Measurements from ENCODE around the gene CEMIP.
"Not testable (repeated sequence)": the region's sequence is repeated elsewhere in the genome, so short reads cannot be mapped to it uniquely, and the experiment has no call there.

The CEMIP gene

DNA sequence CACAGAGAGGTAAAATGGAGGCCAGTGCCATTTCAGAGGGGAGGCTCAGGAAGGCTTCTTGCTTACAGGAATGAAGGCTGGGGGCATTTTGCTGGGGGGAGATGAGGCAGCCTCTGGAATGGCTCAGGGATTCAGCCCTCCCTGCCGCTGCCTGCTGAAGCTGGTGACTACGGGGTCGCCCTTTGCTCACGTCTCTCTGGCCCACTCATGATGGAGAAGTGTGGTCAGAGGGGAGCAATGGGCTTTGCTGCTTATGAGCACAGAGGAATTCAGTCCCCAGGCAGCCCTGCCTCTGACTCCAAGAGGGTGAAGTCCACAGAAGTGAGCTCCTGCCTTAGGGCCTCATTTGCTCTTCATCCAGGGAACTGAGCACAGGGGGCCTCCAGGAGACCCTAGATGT lies 170.6 kb downstream of the CEMIP start:
- TF ChIP-seq, protein P1, sequence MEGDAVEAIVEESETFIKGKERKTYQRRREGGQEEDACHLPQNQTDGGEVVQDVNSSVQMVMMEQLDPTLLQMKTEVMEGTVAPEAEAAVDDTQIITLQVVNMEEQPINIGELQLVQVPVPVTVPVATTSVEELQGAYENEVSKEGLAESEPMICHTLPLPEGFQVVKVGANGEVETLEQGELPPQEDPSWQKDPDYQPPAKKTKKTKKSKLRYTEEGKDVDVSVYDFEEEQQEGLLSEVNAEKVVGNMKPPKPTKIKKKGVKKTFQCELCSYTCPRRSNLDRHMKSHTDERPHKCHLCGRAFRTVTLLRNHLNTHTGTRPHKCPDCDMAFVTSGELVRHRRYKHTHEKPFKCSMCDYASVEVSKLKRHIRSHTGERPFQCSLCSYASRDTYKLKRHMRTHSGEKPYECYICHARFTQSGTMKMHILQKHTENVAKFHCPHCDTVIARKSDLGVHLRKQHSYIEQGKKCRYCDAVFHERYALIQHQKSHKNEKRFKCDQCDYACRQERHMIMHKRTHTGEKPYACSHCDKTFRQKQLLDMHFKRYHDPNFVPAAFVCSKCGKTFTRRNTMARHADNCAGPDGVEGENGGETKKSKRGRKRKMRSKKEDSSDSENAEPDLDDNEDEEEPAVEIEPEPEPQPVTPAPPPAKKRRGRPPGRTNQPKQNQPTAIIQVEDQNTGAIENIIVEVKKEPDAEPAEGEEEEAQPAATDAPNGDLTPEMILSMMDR (IDR thresholded peaks at IDR 0.05; ENCODE audit: low read depth, low read length), result no peak
- no peaks in the 10 kb centered on the region for H3K9me3 ChIP-seq
- no peaks in the 10 kb centered on the region for H3K4me1 ChIP-seq
- H3K36me3 ChIP-seq, result peaks cover 13% of the 10 kb centered on the region
- no peaks in the 10 kb centered on the region for H3K27me3 ChIP-seq
- no peak overlapping the region for H3K4me3 ChIP-seq (ENCODE audit: low read depth, low read length)
- no peak for DNase-seq

DNA sequence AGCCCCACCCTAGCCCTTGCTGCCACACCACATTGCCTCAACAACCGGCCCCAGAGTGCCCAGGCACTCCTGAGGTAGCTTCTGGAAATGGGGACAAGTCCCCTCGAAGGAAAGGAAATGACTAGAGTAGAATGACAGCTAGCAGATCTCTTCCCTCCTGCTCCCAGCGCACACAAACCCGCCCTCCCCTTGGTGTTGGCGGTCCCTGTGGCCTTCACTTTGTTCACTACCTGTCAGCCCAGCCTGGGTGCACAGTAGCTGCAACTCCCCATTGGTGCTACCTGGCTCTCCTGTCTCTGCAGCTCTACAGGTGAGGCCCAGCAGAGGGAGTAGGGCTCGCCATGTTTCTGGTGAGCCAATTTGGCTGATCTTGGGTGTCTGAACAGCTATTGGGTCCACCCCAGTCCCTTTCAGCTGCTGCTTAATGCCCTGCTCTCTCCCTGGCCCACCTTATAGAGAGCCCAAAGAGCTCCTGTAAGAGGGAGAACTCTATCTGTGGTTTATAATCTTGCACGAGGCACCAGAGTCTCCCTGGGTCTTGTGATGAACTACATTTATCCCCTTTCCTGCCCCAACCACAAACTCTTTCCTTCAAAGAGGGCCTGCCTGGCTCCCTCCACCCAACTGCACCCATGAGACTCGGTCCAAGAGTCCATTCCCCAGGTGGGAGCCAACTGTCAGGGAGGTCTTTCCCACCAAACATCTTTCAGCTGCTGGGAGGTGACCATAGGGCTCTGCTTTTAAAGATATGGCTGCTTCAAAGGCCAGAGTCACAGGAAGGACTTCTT lies 171.3 kb downstream of the CEMIP start:
- peaks cover 13% of the 10 kb centered on the region for H3K36me3 ChIP-seq
- no peaks in the 10 kb centered on the region for H3K4me1 ChIP-seq
- DNase-seq, result no peak
- no peak overlapping the region for H3K4me3 ChIP-seq (ENCODE audit: low read depth, low read length)
- TF ChIP-seq, protein P1 (IDR thresholded peaks at IDR 0.05; ENCODE audit: low read depth, low read length), result no peak
- no peaks in the 10 kb centered on the region for H3K27me3 ChIP-seq
- no peaks in the 10 kb centered on the region for H3K9me3 ChIP-seq

DNA sequence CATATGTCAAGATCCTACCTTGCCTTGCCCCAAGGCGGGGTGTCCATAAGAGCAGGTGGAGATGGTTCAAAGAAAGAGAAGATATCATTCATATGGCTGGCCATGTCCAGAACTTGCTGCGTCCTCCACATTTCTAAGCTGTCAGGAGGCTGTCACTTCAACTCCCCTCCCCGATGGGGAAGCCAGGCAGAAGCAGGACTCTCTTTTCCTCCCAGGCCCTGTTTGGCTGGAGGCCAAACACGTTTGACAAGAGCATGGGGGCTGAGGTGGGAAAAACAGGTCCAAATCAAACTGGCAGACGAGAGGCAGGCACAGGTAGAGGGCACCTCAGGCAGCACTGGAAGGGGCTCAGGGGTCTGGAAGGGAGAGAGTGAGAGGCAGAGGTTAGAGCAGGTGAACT lies 172.8 kb downstream of the CEMIP start:
- Histone ChIP-seq H3K9me3 (no peaks in the 10 kb centered on the region), H3K27me3 (no peaks in the 10 kb centered on the region), H3K36me3 (peaks cover 13% of the 10 kb centered on the region), H3K4me1 (no peaks in the 10 kb centered on the region), H3K4me3 (ENCODE audit: low read depth, low read length) (no peak overlapping the region)
- TF ChIP-seq, protein P1 (IDR thresholded peaks at IDR 0.05; ENCODE audit: low read depth, low read length), result no peak
- DNase-seq, result no peak

DNA sequence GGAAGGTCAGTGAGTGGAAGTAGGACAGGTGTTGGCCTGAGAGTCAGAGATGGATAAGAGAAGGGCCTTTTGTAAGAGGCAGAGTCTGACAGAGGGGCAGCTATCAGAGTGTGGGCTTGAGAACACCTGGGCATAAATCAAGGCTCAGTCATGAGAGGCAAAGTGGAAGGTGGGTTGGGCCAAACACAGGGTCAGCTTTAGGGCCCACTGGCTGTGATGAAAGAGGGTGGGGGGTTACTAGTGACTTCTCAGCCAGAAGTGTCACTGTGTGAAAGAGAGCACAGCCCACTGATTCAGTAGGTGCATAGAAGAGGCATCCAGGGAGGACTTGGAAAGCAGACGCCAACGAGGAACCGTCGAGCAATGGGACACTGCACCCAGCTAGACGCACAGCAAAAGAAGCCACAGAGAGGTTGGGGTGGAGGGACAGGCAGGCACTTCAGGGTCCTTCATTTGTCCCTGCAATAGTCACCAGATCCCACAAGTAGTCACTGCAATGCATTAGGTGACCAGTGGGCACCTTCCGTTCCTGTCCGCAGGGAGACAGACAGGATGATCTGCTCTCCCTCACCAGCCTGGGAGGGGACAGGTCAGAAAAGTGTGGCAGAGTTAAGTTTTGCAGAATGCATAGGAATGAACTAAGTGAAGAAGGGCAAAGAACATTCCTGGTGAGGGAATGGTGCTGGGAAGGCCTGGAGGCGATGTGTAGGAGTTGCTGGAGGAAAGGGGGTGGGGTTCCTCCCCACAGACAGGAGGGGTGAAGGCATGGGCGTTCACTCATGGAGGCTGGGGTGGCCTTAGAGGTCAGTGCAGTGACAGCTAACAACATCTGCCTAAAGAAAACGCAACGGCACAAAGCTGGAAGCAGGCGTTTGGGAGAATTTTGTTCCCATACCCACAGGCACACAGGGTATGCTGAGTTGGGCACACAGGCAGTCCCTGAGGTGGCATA lies 174.1 kb downstream of the CEMIP start:
- Histone ChIP-seq H3K27me3 (no peaks in the 10 kb centered on the region), H3K4me1 (no peaks in the 10 kb centered on the region), H3K9me3 (no peaks in the 10 kb centered on the region), H3K4me3 (ENCODE audit: low read depth, low read length) (no peak overlapping the region), H3K36me3 (peaks cover 13% of the 10 kb centered on the region)
- no peak for DNase-seq
- TF ChIP-seq, protein P1 (IDR thresholded peaks at IDR 0.05; ENCODE audit: low read depth, low read length), result no peak

DNA sequence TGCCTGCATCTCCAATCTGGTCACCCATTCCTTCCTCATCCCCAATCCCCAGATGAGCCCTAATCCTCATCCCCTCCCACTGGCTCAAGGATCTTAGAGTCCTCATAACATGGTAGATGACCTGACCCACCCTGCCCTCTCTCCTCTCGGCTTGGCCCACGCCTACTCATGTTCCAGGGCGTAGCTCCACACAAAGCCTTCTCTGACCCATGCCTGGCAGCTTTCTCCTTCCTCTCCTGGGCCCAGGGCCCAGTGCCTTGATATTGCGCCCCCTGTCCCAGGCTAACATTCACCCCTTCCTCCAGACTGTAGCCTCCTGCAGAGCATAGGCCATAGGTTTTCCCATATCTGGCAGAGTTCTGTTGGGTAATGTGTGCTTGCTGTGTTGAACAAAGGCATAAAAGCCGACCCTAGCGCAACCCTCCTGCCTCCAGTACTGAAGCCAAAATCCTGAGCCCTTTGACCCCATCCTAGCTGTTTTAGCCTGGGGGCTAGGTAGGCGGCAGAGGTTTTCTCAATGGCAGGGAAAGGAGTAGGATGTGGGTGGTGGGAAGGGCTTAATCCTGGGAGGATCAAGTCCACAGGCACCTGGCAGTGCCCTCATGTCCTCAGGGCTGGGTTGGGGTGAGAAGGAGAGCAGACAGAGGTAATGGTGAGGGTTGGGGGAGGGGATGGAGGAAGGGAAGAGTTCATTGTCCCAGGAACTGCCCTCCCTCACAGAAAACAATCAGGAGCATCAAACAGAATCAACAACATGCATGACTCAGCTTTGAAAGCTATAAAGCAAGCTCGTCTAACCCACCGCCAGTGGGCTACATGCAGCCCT lies 175.0 kb downstream of the CEMIP start:
- Histone ChIP-seq H3K36me3 (peaks cover 11% of the 10 kb centered on the region), H3K27me3 (no peaks in the 10 kb centered on the region), H3K9me3 (no peaks in the 10 kb centered on the region), H3K4me1 (no peaks in the 10 kb centered on the region), H3K4me3 (ENCODE audit: low read depth, low read length) (no peak overlapping the region)
- TF ChIP-seq, protein P1 (IDR thresholded peaks at IDR 0.05; ENCODE audit: low read depth, low read length), result no peak
- DNase-seq, result no peak

DNA sequence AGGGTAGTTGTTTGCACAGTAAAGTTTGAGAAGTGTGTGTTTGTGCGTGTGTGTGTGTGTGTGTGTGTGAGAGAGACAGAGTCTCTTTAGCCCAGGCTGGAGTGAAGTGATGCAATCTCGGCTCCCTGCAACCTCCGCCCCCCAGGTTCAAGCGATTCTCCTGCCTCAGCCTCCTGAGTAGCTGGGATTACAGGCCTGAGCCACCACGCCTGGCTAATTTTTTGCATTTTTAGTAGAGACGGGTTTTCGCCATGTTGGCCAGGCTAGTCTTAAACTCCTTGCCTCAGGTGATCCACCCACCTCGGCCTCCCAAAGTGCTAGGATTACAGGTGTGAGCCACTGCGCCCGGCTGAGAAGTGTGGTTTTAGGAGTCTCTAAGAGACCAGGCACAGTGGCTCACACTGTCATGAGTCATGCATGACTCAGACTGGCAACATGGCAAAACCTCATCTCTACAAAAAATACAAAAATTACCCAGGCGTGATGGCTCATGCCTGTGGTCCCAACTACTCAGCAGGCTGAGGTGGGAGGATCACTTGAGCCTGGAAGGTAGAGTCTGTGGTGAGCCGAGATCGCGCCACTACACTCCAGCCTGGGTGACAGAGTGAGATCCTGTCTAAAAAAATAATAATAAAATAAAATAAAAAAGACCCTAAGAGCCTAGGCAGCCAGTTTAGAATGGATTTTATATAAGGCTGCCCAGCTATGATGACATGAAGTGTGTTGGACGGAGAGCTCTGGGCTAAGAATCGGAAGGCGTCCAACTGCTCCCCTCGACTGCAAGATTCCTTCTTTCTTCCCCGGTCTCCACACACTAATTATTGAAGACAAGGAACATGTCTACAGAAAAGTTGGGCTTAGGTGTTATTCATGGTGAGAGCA lies 176.6 kb downstream of the CEMIP start:
- H3K27me3 ChIP-seq; H3K4me3 ChIP-seq (ENCODE audit: low read depth, low read length); H3K9me3 ChIP-seq; DNase-seq; H3K36me3 ChIP-seq; H3K4me1 ChIP-seq: not testable (repeated sequence)
